Stimulated activated CD8-positive, alpha-beta memory T cell treated with anti-CD3 and anti-CD28 coated beads, Interleukin-15, amount 100 ng/mL, for 1 hour (primary cell): Measurements from ENCODE around the gene MGMT.

Source experiments
- DNase-seq: peaks from one replicate; pipeline ENCODE4 v3.0.0-alpha.2; 2020; ENCODE audit warnings: low read depth

Gene MGMT

GRCh38 chr10:129455625-129456024 lies 11.4 kb upstream of the MGMT start:
- DNase-seq = no peak

GRCh38 chr10:129459762-129460539 lies 7.1 kb upstream of the MGMT start:
- no peak for DNase-seq

GRCh38 chr10:129462257-129462795 lies 4.7 kb upstream of the MGMT start:
- no peak for DNase-seq

DNA sequence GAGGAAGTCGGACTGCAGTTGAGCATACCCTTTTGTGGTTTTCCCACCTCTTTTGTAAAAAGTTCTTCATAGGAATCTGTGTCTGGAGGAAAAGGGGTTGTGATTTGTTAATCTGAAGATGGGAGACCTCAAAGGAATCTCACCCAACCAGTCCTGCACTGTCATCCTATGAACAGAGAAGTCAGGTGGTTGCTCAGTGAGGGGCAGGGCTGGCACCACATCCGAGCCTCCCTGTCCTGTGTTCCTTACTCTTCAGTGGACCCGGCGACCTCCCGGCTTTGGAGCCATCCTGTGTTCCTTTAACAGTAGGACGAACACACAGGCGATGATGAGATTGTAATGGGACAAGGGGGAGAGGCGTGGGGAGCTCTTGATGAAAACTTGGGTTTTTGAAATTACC lies 2.8 kb upstream of the MGMT start:
- no peak for DNase-seq

DNA sequence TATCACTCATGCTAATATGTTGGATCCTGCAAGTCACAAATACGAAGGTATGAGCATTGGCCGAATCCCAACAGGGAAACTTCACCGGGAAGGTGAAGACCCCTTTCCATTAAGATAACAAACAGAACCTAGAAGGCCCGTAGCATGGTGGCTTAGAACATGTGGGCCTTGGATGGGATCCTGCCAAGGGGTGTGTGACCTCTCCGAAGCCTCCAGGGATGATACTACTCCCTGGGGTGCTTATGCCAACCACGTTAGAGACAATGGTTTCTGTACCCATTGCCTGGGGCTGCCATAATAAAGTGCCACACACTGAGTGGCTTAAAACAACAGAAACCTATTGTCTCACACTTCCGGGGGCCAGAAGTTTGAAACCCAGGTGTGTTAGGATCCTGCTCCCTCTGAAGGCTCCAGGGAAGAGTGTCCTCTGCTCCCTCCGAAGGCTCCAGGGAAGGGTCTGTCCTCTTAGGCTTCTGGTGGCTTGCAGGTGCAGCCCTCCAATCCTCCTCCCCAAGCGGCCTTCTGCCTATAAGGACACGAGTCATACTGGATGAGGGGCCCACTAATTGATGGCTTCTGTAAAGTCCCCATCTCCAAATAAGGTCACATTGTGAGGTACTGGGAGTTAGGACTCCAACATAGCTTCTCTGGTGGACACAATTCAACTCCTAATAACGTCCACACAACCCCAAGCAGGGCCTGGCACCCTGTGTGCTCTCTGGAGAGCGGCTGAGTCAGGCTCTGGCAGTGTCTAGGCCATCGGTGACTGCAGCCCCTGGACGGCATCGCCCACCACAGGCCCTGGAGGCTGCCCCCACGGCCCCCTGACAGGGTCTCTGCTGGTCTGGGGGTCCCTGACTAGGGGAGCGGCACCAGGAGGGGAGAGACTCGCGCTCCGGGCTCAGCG lies 992 bp upstream of the MGMT start:
- DNase-seq = no peak

GRCh38 chr10:129467359-129468064 lies 471 bp downstream of the MGMT start:
- no peak for DNase-seq

GRCh38 chr10:129468187-129468586 lies 1.1 kb downstream of the MGMT start:
- no peak for DNase-seq

DNA sequence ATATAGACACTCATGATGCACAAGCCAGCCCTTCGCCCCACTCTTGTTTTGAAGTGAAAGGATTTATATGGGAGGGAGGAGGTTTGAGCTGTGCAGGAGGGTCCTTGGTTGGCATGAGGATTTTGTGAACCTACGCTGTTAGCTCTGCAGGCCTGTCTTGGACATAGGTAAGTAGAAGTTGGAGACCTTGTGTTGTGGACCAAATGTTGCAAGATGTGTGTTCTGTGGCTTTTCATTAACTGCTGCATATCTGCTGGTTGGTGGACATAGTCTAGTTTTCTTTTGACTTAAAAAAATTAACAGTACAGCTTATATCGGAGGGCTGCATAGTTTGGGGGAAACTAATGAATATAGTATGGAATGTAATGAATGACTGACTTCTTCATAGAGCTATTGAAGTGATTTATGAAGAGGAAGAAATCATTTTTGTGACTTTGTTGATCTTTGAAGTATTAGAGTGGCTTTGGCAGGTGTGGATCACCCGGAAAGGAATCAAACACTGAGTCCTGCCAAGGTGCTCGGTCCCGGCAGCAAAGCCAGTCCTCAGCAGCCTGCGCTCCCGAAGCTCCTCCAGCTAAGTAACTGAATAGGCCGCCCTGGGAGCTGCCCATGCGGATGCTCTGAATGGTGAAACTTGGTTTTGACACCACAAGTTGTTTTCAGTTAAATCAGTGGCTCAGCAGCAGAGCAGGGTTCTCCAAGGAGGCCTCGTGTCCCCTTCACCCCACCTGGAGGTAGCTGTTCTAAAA lies 3.2 kb downstream of the MGMT start:
- no peak for DNase-seq

DNA sequence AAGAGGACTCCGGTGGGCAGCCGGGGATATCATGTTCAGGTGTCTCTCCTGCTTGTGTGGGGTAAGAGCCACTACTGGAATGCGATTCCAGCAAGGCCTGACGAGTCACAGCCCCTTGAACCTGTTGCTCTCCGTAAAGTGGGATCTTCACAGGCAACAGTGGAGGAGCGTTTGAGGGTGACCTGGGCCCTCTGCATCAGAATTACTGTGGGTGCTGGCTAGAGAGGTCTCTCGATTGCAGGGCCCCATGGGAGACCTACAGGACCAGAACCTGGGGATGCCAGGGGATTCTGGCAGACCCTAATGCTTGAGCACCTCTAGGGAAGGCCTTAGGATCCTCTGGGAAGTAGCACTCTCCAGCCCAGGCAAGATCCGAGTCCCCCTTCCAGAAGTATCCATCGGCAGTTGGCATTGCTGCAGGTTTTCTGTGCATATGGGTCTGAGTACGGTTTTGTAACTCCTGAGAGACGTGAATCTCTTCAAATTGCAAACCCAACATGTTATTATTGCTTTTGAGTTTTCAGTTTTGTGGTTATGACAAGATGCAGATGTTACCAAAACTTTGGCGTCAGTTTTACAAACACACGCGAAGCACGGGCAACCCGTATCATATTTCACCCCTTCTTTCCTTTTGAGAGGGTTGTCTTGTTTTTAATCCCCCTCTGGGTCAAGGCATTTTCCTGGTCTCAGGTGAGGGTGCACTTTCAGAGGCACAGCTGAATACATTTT lies 4.6 kb downstream of the MGMT start:
- DNase-seq = no peak

DNA sequence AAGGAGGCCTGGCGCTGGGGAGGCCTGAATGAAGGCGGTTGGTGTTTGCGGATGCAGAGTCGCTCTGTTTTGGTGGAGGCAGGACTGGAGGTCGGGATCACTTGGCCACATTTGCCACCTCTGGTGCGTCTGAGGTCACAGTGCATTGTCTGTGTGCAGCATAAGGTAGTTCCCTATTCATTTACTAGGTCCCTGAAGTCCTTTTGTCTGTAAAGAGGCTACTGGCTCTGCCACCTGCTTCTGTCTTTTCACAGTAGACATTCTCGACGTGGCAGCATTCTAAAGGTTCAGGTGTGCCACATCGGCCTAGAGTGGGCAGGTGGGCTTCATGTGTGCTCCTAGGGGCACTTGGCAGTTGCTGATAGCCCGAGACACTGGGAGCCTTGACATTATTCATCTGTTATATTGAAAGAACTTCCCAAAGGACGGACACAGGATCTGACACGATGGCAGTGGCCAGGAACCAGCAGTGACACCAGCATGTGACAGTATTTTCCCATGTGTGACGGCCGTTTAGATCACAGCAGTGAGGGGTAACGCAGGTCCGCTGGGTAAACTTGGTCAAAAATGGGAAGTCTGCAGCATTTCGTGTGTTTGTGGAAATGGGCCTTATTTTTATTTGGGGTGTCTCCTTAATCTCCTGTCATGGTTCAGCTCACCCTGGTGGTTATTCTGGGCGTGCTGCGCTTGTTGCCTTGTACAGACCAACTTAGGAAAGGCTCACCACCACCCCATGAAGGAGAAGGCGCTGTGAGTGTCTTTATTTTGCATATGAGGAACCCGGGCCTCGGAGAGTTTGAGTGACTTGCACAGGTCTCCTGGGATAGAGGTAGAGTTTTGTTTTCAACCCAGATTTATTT lies 5.9 kb downstream of the MGMT start:
- no peak for DNase-seq

DNA sequence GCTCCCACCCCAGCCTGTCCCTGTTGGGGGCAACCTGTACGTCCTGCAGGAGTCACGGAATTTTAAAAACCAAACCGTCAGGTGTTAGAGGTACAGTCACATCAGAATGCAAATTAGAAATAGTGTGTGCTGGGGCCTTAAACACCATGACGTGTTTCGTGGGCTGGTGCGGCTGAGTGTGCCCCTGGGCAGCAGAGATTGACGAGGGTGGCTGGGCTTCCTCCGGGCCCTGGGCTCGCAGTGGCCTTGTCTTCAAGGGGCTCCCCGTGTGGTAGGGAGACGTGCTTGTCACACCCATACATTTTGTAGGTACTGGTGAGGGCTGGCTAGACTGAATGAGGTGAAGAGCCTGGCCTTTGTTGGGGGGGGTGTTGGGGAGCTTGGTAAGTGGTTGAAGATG lies 7.6 kb downstream of the MGMT start:
- DNase-seq = no peak

GRCh38 chr10:129476431-129476830 lies 9.4 kb downstream of the MGMT start:
- DNase-seq = no peak

DNA sequence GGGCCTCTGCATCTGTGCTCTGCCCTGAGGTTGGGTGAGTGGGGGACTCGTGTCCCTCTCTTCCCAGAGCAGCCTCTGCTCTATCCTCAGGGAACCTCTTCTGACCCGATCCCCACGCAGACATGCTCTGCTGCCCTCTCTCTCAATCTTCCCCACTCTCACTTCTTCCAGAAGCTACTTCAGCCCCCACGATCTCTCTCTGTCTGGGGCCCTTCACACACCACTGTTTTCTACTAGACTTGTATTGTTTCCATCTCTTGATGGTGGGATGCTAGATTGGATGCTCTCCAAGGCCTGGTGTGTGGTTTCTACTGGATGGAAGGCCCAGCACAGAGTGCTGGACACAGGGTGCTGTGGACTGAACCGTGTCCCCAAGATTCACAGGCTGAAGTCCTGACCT lies 10.0 kb downstream of the MGMT start:
- no peak for DNase-seq

DNA sequence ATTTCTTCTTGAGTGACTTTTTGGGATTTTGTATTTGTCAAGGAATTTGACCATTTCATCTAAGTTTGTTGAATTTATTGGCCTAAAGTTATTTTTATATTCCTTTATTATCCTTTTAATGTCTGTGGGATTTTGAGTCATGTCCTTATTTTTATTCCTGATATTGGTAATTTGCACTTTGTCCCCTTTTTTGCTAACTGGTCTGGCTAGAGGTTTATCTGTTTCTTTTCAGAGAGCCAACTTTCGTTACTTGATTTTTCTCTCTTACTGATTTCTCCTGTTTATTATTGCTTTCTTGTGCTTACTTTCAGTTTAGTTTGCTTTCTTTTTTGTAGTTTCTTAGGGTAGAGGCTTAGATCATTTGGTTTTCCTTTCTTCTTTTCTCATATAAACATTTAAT lies 14.6 kb downstream of the MGMT start:
- no peak for DNase-seq

DNA sequence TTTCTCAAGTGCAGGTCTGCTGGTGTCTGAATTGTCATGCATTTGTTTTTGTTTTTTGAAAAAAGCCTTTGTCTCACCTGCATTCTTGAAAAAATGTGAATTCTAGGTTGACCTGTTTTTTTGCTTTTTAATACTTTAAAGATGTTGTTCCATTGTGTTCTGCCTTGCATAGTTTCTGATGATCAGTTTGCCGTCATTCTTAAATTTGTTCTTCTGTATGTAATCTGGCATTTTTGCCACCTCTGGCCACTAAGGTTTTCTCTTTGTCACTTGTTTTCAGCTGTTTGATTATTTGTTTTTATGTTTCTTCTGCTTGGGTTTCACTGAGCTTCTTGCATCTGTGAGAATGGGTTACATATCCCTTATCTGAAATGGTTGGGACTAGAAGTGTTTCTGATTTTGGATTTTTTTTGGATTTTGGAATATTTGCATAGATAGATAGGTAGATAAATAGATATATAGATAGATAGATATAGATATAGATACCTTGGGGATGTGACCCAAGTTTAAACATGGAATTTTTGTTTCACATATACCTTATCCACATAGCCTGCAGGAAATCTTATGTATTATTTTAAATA lies 16.5 kb downstream of the MGMT start:
- no peak for DNase-seq

DNA sequence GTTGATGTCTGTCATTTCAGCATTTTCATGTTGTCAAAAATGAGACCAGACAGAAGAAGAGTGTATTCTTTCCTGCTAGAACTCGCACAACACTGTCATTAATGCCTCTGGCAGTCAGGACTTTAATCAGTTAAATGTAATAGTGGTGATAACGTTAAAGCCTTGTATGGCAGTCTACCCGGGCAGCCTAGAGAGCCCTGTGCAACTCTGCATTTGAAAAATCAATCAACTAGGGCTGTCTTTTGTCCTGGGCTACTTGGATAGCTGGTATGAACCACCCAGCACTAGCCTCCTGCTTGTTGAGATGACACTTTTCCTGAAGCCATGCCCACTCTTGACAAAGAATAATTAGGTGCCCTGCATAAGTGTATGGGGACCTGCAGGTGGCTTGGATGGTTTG lies 19.8 kb downstream of the MGMT start:
- DNase-seq = no peak

DNA sequence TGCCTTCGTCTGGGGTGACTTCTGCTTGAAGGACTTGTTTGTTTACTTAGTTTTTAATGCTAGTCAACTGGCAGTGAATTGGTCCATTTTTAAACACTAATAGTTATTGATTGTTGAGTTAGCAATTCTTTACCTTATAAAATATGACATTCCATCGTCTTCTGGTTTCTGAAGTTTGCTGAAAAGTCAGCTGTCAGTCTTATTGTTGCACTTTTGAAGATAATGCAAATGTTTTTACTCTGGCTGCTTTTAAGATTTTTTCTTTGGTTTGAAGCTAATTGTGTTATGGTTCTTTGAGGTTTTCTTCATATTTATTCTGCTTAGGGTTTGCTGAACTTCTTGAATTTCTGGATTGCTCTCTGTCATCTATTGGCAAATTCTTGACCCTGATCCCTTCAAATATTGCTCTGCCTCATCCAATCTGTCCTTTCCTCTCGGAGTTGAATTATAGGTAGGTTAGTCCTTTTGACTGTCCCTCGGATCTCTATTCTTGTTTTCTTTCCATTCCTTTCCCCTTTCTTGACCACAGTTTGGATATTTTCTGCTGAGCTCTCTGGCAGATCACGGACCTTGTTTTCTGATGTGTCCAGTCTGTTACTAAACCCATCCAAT lies 24.2 kb downstream of the MGMT start:
- DNase-seq = no peak

DNA sequence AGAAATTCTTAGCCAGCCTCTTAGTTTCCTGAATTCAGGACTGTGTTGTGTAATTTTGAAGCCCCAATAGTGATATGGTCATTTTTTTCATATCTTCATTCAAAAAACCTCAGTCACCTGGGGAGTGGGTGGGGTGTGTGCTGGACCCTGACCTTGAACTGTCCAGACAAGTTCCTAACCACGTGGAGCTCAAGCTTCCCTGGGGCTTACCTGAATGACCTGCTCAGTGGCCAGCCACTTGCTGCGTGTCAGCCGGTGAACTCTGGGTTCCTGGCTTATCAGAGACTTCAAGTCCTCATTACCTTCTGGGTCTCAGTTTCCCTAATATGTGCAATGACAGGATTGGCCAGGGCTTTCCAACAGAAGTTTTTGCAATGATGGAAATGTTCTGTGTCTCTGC lies 27.1 kb downstream of the MGMT start:
- DNase-seq = no peak

- DNase-seq = no peak
Observed at GRCh38 chr10:129494740-129495139, 27.7 kb downstream of the MGMT start.
